Tibial nerve (tissue), 4 donors: ENCODE results near the gene PARP16. TPM values are rescaled to one million over a fixed set of nuclear protein-coding genes. Genes with fewer than 3 reads are reported as not detected.
"Not testable (repeated sequence)": the region's sequence is repeated elsewhere in the genome, so short reads cannot be mapped to it uniquely, and the experiment has no call there.

Experiments used
- DNase-seq, 2 donors: peaks; one replicate each; pipeline ENCODE4 v3.0.0-alpha.2; 2019; ENCODE audit warnings: low spot score in 2 of 2
- H3K27ac ChIP-seq, 4 donors: fragments of 200-600 bp; sonication (generic) in 3 of 4; one replicate each; pipeline ENCODE4 v1.5.1; 2017 to 2019; ENCODE audit warnings: mild to moderate bottlenecking in 1 of 4
- H3K27me3 ChIP-seq, 2 donors: fragments of 200-600 bp; sonication (generic) in 1 of 2; one replicate each; pipeline versions ENCODE4 v1.5.1 to v1.6.0; 2017 to 2019
- H3K36me3 ChIP-seq, 3 donors: fragments of 200-600 bp; sonication (generic); one replicate each; pipeline ENCODE4 v1.5.1; 2018 to 2019
- H3K4me1 ChIP-seq, 4 donors: fragments of 200-600 bp; sonication (generic) in 3 of 4; one replicate each; pipeline ENCODE4 v1.5.1; 2017 to 2019
- H3K4me3 ChIP-seq, 4 donors: fragments of 200-600 bp; sonication (generic) in 3 of 4; one replicate each; pipeline ENCODE4 v1.5.1; 2017 to 2019; ENCODE audit warnings: mild to moderate bottlenecking in 1 of 4, moderate library complexity in 1 of 4
- H3K9me3 ChIP-seq, 4 donors: fragments of 200-600 bp; sonication (generic) in 3 of 4; one replicate each; pipeline ENCODE4 v1.5.1; 2017 to 2019
- EP300 ChIP-seq, 2 donors: sonication (generic); formaldehyde crosslinking; IDR thresholded peaks; one replicate each; pipeline ENCODE4 v1.6.1; 2017; ENCODE audit warnings: antibody characterized with exemption in 2 of 2, mild to moderate bottlenecking in 1 of 2
- POLR2A ChIP-seq, 2 donors: fragments of 450-650 bp; IDR thresholded peaks; one replicate each; pipeline ENCODE4 v1.6.1; 2017; ENCODE audit warnings: antibody characterized with exemption in 2 of 2, mild to moderate bottlenecking in 2 of 2, moderate library complexity in 2 of 2
- WGBS, 2 donors: methylation state at CpG; one replicate each; pipeline ENCODE4 v1.1.5; 2018; 5-methylcytosine and 5-hydroxymethylcytosine counted together
- total RNA-seq, 4 donors: library from RNA; depleted of rRNA; stranded (reverse); fragments of >200 nt; gene quantifications; one replicate each; pipeline ENCODE4 v1.1.0, GENCODE V29; 2016
- TF ChIP-seq, protein P1 (sequence below), 5 experiments: fragments of 200-600 bp in 3 of 5; fragments of 450-650 bp in 2 of 5; sonication (generic) in 3 of 5; IDR thresholded peaks; one replicate each; pipeline ENCODE4 v1.5.1; 2016 to 2019; ENCODE audit warnings: antibody characterized with exemption in 5 of 5, mild to moderate bottlenecking in 3 of 5, moderate library complexity in 2 of 5

PARP16 gene
- total RNA-seq, 4 donors from 2014 or later, result 5.9 to 15.5 (median 12.1) TPM

DNA sequence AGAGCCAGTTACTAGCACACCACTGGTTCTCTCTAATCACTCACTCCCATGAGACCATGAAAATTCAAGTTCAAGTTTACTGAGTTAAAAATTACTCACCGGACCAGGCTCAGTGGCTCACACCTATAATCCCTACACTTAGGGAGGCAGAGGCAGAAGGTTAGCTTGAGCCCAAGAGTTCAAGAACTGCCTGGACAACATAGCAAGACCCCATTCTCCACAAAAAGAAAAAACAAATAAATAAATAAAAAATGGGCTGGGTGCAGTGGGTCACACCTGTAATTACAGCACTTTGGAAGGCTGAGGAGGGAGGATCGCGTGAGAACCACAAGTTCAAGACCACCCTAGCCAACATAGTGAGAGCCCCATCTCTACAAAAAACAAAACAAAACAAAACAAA is 54.2 kb downstream of the PARP16 start:
- Histone ChIP-seq H3K9me3 (no peaks in the 10 kb centered on the region), H3K27me3 (no peaks in the 10 kb centered on the region), H3K36me3 (peaks cover 0 to 4% (median 0%) of the 10 kb centered on the region in 3 donors), H3K4me3 (no peak overlapping the region), H3K27ac (no peak overlapping the region), H3K4me1 (peaks cover 0 to 14% (median 0%) of the 10 kb centered on the region in 4 donors)
- TF ChIP-seq POLR2A (IDR thresholded peaks at IDR 0.05) (no peak), EP300 (IDR thresholded peaks at IDR 0.05) (no peak)
- TF ChIP-seq, protein P1, sequence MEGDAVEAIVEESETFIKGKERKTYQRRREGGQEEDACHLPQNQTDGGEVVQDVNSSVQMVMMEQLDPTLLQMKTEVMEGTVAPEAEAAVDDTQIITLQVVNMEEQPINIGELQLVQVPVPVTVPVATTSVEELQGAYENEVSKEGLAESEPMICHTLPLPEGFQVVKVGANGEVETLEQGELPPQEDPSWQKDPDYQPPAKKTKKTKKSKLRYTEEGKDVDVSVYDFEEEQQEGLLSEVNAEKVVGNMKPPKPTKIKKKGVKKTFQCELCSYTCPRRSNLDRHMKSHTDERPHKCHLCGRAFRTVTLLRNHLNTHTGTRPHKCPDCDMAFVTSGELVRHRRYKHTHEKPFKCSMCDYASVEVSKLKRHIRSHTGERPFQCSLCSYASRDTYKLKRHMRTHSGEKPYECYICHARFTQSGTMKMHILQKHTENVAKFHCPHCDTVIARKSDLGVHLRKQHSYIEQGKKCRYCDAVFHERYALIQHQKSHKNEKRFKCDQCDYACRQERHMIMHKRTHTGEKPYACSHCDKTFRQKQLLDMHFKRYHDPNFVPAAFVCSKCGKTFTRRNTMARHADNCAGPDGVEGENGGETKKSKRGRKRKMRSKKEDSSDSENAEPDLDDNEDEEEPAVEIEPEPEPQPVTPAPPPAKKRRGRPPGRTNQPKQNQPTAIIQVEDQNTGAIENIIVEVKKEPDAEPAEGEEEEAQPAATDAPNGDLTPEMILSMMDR (IDR thresholded peaks at IDR 0.05), result no peak
- 91 to 99% methylated on average over 3 of the region's 3 CpGs for WGBS, 2 donors
- no peak for DNase-seq

DNA sequence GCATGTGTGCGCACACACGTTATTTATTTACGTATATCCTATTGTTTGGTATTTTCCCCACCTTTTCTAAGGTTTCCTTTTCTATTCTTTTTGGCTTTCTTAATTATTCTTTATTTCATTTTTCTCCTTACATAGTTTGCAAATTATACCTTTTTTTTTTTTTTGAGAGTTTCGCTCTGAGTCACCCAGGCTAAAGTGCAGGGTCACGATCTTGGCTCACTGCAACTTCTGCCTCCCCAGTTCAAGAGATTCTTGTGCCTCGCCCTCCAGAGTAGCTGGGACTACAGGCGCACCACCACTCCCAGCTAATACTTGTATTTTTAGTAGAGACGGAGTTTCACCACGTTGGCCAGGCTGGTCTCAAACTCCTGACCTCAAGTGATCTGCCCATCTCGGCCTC is 55.4 kb downstream of the PARP16 start:
- Histone ChIP-seq H3K9me3 (no peaks in the 10 kb centered on the region), H3K4me3 (no peak overlapping the region), H3K36me3 (peaks cover 0 to 4% (median 0%) of the 10 kb centered on the region in 3 donors), H3K27ac (no peak overlapping the region), H3K27me3 (no peaks in the 10 kb centered on the region), H3K4me1 (peaks cover 0 to 14% (median 0%) of the 10 kb centered on the region in 4 donors)
- WGBS, 2 donors, result 84 to 87% methylated on average over 10 of the region's 10 CpGs
- no peak for TF ChIP-seq POLR2A (IDR thresholded peaks at IDR 0.05)
- no peak for TF ChIP-seq EP300 (IDR thresholded peaks at IDR 0.05)
- TF ChIP-seq, protein P1 (IDR thresholded peaks at IDR 0.05), result no peak
- DNase-seq, result no peak

DNA sequence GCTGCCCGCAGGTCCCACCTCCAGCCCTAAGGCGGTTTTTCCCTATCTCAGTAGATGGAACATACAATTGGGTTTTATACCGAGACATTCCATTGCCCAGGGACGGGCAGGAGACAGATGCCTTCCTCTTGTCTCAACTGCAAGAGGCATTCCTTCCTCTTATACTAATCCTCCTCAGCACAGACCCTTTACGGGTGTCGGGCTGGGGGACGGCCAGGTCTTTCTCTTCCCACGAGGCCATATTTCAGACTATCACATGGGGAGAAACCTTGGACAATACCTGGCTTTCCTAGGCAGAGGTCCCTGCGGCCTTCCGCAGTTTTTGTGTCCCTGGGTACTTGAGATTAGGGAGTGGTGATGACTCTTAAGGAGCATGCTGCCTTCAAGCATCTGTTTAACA is 59.8 kb downstream of the PARP16 start:
- not testable (repeated sequence) for H3K27ac ChIP-seq, H3K4me1 ChIP-seq, DNase-seq, H3K9me3 ChIP-seq, H3K27me3 ChIP-seq, H3K4me3 ChIP-seq, H3K36me3 ChIP-seq
- WGBS, 2 donors, result 74% methylated on average over 4 of the region's 10 CpGs; no CpG with 5 or more reads in 1 of the 2 donors

DNA sequence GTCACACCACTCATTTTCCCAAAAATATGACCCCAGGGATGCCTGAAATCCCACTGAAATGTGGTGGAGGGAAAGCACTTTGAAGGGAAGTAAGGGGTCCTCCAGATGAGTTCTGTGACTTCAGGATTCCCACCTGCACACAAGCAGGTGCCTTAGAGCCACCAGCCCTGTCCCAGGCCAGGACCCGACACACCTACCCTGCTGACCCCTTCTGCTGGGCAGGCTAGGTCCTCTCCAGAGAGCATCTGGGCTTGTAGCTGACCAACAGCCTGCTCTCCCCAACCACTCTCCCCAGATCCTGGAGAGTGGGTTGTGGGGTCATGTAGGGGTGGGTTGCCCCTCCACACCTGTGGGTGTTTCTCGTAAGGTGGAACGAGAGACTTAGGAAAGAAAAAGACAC is 60.5 kb downstream of the PARP16 start:
- Histone ChIP-seq H3K4me1 (no peaks in the 10 kb centered on the region), H3K27ac (no peak overlapping the region), H3K9me3 (no peaks in the 10 kb centered on the region), H3K4me3 (no peak overlapping the region), H3K36me3 (peaks cover 0 to 4% (median 0%) of the 10 kb centered on the region in 3 donors), H3K27me3 (no peaks in the 10 kb centered on the region)
- DNase-seq, result no peak
- TF ChIP-seq POLR2A (IDR thresholded peaks at IDR 0.05), result no peak
- no peak for TF ChIP-seq EP300 (IDR thresholded peaks at IDR 0.05)
- TF ChIP-seq, protein P1 (IDR thresholded peaks at IDR 0.05), result no peak
- WGBS, 2 donors, result 92 to 97% methylated on average over 2 to 3 of the region's 3 CpGs

DNA sequence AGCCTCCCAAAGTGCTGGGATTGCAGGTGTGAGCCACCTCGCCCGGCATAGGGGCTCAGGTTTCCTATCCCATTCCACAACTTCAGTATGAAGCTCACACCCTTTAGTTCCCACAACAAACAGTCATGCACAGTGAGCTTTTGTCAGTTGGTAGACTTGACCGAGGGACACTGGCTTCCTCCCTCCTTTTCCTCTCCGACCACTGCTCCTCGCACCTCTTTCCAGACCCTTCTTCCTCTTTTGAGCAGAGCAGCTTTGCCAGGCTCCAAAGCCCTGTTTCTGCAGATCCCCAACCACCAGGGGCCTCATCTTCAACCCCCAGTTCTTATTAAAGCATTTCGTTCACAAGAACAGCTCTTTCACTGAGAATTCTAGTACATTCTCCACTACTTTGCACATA is 62.7 kb downstream of the PARP16 start:
- H3K36me3 ChIP-seq, result no peaks in the 10 kb centered on the region
- H3K4me3 ChIP-seq, result no peak overlapping the region
- H3K27me3 ChIP-seq, result no peaks in the 10 kb centered on the region
- no peaks in the 10 kb centered on the region for H3K9me3 ChIP-seq
- WGBS, 2 donors, result 82 to 84% methylated on average over 6 of the region's 6 CpGs
- no peak overlapping the region for H3K27ac ChIP-seq
- no peaks in the 10 kb centered on the region for H3K4me1 ChIP-seq
- DNase-seq, result no peak
- TF ChIP-seq EP300 (IDR thresholded peaks at IDR 0.05), result no peak
- TF ChIP-seq, protein P1 (IDR thresholded peaks at IDR 0.05), result no peak
- TF ChIP-seq POLR2A (IDR thresholded peaks at IDR 0.05), result no peak

DNA sequence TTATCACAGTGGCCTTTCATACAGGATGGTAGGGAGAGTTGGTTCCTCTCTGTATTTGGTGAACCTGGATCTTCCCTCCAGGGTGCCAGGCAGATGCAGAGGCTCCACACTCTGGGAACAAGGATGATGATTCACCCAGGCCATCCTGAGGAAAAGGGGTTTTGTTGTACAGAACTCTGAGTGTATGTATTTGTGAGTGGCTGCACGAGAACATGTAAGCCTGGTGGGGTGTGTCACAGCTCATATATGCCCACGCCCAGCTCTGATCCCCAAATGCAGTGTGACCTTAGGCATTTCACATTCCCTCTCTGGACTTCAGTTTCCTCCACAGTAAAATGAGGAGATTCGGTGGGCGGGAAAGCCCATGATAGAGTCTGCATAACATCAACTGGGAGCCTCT is 63.8 kb downstream of the PARP16 start:
- TF ChIP-seq, protein P1 (IDR thresholded peaks at IDR 0.05), result no peak
- TF ChIP-seq POLR2A (IDR thresholded peaks at IDR 0.05) (no peak), EP300 (IDR thresholded peaks at IDR 0.05) (no peak)
- Histone ChIP-seq H3K4me3 (no peak overlapping the region), H3K9me3 (no peaks in the 10 kb centered on the region), H3K27ac (no peak overlapping the region), H3K4me1 (no peaks in the 10 kb centered on the region), H3K27me3 (no peaks in the 10 kb centered on the region), H3K36me3 (no peaks in the 10 kb centered on the region)
- DNase-seq, result no peak
- 82 to 92% methylated on average over 4 of the region's 4 CpGs for WGBS, 2 donors
